AG10803 (cell line): ENCODE data around the gene ATL1.

Source experiments
- DNase-seq: peaks from one replicate; pipeline ENCODE4 v3.0.0; 2010; ENCODE audit warnings: low read depth
- H3K4me3 ChIP-seq: 2 replicates; pipeline ENCODE4 v1.5.1; 2011; ENCODE audit warnings: mild to moderate bottlenecking, low read length, control low read depth
- CTCF ChIP-seq: conservative IDR thresholded peaks from 2 replicates; pipeline ENCODE4 v1.5.1; 2011; ENCODE audit warnings: mild to moderate bottlenecking, low read length, control low read depth, inconsistent platforms

Gene ATL1

GRCh38 chr14:50523271-50524041 is 36.5 kb upstream of the ATL1 start:
- no peak for DNase-seq
- TF ChIP-seq CTCF, result no peak
- H3K4me3 ChIP-seq, result no peak overlapping the region

GRCh38 chr14:50524060-50524459 is 35.9 kb upstream of the ATL1 start:
- TF ChIP-seq CTCF, result no peak
- no peak for DNase-seq

GRCh38 chr14:50524731-50525515 is 35.0 kb upstream of the ATL1 start:
- no peak for TF ChIP-seq CTCF
- H3K4me3 ChIP-seq, result no peak overlapping the region
- DNase-seq, result no peak

More at GRCh38 chr14:50524060-50524459, 35.9 kb upstream of the ATL1 start:
- H3K4me3 ChIP-seq, result no peak overlapping the region

- TF ChIP-seq CTCF, result no peak
- DNase-seq, result peak; percentile 31
- H3K4me3 ChIP-seq, result no peak overlapping the region
These were observed 31.9 kb upstream of the ATL1 start for GRCh38 chr14:50528000-50528399.

- peak overlapping the region; percentile 75 for H3K4me3 ChIP-seq
- DNase-seq, result no peak
- no peak for TF ChIP-seq CTCF
These were observed 30.4 kb upstream of the ATL1 start for GRCh38 chr14:50529288-50530179.

- no peak for TF ChIP-seq CTCF
- peak; percentile 49 for DNase-seq
- peak overlapping the region; percentile 75 for H3K4me3 ChIP-seq
These were observed 29.6 kb upstream of the ATL1 start for GRCh38 chr14:50530358-50530757.
